GM18499 (cell line): ENCODE results near the gene PDE6B.
"Not testable (repeated sequence)": the region's sequence is repeated elsewhere in the genome, so short reads cannot be mapped to it uniquely, and the experiment has no call there.

Experiments used
- ATAC-seq: cut with Tn5 transposase; IDR thresholded peaks from one replicate; pipeline ENCODE4 v1.9.1; 2021; ENCODE audit warnings: moderate number of reproducible peaks; ENCODE audit not compliant: insufficient read depth, unreplicated experiment

Gene PDE6B

DNA sequence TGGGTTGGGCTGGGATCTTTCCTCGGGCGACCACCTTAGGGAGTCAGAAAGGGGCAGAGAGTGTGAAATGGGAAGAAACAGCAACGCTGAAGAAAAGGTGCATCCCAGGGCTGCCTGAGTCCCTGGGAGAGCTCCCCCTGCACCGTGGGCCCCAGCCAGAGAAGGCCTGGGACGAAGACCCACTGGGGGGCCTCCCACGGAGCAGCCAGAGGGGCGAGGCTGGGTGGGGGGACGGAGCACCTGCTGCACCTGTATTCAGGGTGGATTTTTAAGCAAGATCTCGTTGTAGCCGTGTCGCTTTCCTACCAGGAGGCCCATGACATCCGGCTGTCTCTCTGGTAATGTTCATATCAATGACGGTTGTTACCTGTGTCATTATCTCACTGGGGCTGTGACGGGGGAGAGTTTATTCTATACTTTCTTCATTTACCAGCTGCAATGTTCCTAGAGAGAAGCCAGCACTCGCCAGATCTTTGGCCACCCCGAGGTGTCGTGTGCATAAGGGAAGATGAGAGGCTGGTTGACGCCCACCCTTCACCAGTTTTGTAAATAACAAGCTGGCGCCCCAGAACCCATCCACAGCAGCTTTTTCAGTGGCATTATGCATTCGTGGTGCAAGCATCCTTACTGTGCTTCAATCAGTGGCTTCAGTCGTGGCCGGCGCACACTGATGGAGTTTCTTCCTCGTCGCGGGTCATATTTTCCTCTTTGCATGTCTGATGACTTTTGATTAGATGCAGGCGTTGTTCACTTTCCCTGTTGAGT is 74.6 kb downstream of the PDE6B start:
- no peak for ATAC-seq

GRCh38 chr4:700587-701264 is 75.4 kb downstream of the PDE6B start:
- no peak for ATAC-seq

DNA sequence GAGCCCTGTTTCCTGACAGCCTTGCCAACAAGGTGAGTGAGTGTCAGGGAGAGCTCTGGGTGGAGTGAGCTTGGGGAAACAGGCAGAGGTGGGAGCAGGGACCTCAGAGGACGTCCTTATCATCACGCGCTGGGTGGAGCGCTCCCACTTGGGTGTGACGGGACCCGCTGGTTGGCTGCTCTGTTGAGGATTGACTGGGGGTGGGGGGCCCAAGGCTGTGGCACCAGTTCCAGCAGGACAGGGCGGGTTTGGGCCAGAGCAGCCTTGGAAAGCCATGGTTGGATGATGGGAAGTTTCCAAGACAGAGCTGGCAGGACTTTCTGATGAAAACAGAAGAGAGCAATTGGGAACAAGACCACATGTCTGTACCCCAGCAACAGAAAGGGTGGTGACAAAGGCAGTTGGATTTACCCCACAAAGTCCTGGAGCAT is 77.3 kb downstream of the PDE6B start:
- ATAC-seq: no peak

DNA sequence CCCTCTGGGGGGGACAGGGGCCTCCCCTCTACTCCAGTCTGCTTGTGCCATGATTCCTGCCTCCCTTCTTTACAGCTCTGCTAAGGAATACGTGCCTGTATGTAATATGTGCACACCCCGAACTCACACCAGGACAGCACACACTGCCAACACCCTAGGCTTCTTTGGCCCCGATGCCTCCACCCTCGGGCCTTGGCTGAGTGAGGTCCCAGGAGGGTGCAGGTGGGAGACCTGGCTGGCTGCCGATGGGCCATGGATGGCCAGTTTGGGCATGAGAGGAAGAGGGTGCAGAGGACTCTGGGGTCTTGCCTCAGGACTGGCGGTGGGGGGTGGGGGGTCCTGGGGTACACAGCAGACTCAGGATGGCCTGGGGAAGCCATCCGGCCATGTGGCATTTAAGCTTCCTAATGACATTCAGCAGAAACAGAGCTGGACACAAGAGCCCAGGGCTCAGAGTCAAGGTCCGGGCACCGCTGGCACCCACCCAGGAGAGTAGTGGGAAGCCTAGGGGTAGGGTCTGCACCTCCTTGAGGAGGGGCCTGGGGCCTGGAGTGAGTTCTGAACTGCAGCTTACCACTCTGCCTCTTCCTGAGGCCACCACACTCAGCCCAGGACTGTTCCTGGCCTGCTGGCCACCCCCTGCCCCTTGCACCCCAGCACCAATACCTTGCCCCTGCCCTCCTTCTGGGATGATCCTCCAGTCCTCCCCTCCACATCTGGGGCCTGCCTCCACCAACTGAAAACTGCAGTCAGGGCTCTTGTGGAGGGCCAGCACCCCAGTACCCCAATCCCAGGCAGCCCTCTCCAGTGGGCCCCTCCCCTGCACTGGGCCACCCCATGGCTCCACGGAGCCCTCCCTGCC is 78.2 kb downstream of the PDE6B start:
- no peak for ATAC-seq

- no peak for ATAC-seq
Measured at GRCh38 chr4:704198-704891, 79.0 kb downstream of the PDE6B start.

GRCh38 chr4:704971-705277 is 79.6 kb downstream of the PDE6B start:
- no peak for ATAC-seq

DNA sequence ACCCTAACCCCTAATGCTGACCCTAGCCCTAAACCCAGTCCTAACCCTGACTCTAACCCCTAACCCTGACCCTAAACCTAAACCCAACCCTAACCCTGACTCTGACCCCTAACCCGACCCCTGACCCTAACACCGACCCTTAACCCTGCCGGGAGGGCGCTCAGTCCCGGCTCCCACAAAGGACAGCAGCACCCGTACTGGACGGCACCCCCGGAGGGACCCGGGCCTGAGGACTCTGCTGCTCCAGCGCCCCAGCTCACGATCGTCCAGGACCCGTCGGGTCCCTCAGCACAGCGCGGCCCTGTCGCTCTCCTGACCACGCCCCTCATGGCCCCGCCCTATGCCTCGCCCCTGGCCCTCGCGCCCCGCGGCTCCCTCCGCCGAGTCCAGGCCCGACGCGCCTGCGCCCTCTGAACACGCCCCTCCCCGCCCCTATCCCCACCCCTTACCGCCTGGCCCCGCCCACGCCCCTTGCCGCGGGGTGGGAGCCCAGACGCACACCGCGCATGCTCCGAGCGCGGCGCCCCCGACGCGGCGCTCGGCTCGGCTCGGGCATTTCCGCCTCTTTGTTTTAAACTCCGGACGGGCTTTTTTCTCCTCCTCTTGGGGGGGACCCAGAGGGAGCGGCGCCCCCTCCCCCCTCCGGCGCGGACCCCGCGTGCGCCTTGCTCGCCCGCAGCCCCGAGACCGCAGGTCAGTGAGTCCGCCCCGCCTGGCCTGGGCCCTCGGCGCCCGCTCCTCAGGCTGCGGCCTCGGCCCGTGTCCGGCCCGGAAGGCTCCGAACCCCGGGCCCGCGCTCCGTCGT is 80.1 kb downstream of the PDE6B start, which contains the start of gene PCGF3:
Gene PCGF3, plus strand, starts transcription at position 555 of the 805 bp plus-strand sequence. CDS start 27,849 bp downstream, outside the sequence.
- ATAC-seq: peak; percentile 75

- ATAC-seq: not testable (repeated sequence)
Measured at GRCh38 chr4:706083-706633, 80.8 kb downstream of the PDE6B start.

- ATAC-seq: no peak
Measured at GRCh38 chr4:706834-707598, 81.6 kb downstream of the PDE6B start.

- ATAC-seq: no peak
Measured at GRCh38 chr4:707929-708630, 82.7 kb downstream of the PDE6B start.

DNA sequence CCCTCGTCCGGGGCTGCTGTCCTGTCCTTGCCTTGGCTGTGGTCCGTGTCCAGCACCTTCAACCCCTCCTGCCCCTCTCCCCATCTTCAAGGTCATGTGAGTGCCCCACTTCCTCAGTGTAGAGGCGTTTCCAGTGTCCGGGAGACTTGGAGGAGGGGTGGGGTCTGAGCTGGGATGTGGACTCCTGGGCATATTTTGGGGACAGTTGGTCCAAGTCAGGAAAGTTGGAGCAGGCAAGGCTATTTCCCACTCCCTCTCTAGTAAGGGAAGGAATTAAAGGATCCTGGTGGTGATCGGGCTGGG is 83.2 kb downstream of the PDE6B start:
- no peak for ATAC-seq

DNA sequence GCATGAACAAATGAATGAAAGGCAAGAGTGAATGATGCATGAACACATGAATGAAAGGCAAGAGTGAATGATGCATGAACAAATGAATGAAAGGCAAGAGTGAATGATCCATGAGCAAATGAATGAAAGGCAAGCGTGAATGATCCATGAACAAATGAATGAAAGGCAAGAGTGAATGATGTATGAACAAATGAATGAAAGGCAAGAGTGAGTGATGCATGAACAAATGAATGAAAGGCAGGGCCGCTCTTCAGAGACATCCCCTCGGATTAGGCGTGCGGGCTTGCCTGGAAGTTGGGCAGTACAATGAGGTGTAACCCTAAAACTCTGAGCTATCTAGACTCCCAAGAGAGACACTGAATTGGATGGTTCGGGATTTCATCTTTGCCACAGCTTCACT is 84.0 kb downstream of the PDE6B start:
- ATAC-seq: no peak

DNA sequence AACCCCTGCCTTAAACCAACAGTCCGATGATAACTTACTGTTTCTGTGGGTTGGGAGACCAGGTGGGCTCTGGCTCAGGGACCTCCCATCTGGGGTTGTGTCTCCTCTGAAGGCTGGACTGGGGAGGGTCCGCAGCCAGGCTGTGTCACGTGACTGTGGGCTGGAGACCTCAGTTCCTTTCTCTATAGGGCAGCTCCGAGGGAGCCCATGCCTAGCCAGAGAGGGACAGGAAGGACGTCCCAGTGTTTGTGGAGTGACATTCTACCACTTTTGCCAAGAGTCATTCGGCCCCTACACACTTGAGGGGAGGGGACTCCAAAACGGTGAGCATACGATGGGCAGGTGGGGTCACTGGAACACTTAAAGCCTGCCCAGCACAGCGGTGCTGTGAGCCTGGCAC is 84.7 kb downstream of the PDE6B start:
- ATAC-seq: no peak

GRCh38 chr4:710916-711315 is 85.5 kb downstream of the PDE6B start:
- no peak for ATAC-seq

DNA sequence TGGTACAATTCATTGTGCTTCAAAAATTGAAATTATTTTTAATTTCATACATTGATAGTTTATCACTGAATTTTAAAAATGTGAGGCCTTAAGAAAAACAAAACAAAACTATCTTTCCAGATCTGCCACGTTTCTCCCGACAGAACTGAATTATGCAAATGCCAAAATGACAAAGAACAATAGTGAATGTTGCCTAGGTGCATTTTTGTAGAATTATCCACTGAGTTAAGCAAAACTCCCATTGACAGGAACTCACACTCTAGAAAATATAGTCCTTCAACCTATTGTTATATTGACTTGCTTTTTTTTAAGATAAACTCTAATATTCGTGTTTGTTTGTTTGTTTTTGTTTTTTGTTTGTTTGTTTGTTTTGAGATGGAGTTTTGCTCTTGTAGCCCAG is 86.7 kb downstream of the PDE6B start:
- no peak for ATAC-seq

DNA sequence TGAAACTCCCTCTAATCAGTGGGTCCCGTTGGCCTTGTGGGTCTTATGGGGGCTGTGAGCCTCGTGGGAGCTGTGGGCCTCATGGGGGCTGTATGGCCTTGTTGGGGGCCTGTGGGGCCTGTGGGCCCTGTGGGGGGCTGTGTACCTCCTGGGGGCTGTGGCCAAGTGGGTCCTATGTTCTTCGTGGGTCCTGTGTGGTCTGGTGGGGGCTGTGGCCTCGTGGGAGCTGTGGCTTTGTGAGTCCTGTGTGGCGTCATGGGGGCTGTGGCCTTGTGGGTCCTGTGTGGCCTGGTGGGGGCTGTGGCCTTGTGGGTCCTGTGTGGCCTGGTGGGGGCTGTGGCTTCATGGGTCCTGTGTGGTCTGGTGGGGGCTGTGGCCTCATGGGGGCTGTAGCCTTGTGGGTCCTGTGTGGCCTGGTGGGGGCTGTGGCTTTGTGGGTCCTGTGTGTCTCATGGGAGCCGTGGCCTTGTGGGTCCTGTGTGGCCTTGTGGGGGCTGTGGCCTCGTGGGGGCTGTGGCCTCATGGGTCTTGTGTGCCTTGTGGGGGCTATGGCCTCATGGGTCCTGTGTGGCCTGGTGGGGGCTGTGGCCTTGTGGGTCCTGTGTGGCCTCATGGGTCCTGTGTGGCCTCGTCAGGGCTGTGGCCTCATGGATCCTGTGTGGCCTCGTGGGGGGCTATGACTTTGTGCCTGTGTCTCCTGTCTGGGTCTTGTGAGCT is 87.7 kb downstream of the PDE6B start:
- no peak for ATAC-seq

DNA sequence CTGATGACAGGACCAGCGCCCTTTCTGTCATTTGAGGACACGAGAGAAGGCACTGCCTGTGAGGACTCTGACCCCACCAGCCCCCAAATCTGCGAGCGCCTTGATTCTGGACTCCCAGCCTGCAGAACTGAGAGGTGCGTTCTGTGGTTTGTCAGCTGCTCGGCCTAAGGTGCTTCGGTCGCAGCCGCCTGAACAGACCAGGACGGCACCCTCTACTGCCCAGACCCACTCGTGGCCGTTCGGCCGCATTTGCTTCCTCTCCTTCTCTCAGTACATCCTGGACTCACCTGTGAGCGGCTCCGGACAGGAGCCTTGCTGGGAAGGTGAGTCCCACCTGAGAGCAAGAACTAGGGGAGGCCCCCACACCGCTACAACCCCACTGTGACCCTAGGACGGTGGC is 88.7 kb downstream of the PDE6B start:
- no peak for ATAC-seq
